KMS-11 (cell line): Measurements from ENCODE around the gene BMP2K.

Source experiments
- H2AFZ ChIP-seq: fragments of 200-600 bp; sonication (generic); 2 replicates; pipeline ENCODE4 v1.6.1; 2016; ENCODE audit warnings: antibody characterized with exemption, mixed run types, low read depth
- H3K27ac ChIP-seq: fragments of 200-600 bp; sonication (generic); 2 replicates; pipeline ENCODE4 v1.6.1; 2016; ENCODE audit warnings: mild to moderate bottlenecking, mixed run types
- H3K27me3 ChIP-seq: fragments of 200-600 bp; sonication (generic); 2 replicates; pipeline ENCODE4 v1.6.1; 2017; ENCODE audit warnings: mild to moderate bottlenecking, low read depth, mixed run types, moderate library complexity; ENCODE audit not compliant: insufficient read depth
- H3K36me3 ChIP-seq: fragments of 200-600 bp; sonication (generic); 2 replicates; pipeline ENCODE4 v1.6.1; 2017; ENCODE audit warnings: mild to moderate bottlenecking, mixed run types; ENCODE audit not compliant: insufficient read depth
- H3K4me1 ChIP-seq: fragments of 200-600 bp; sonication (generic); 2 replicates; pipeline ENCODE4 v1.6.1; 2016; ENCODE audit warnings: mild to moderate bottlenecking, low read depth, mixed run types; ENCODE audit not compliant: poor library complexity, severe bottlenecking
- H3K4me2 ChIP-seq: fragments of 200-600 bp; sonication (generic); 2 replicates; pipeline ENCODE4 v1.7.0; 2016; ENCODE audit warnings: mild to moderate bottlenecking, mixed run types
- H3K4me3 ChIP-seq: fragments of 200-600 bp; sonication (generic); IDR thresholded peaks from 2 replicates; pipeline ENCODE4 v1.6.1; 2017; ENCODE audit warnings: low read depth, low read length, mixed read lengths; ENCODE audit not compliant: insufficient read depth
- H3K79me2 ChIP-seq: fragments of 200-600 bp; sonication (generic); 2 replicates; pipeline ENCODE4 v1.6.1; 2016; ENCODE audit warnings: low read depth, mixed run types; ENCODE audit not compliant: insufficient read depth
- H3K9ac ChIP-seq: fragments of 200-600 bp; sonication (generic); 2 replicates; pipeline ENCODE4 v1.6.1; 2016; ENCODE audit warnings: mild to moderate bottlenecking, mixed run types
- H4K20me1 ChIP-seq: fragments of 200-600 bp; sonication (generic); 2 replicates; pipeline ENCODE4 v1.6.1; 2016; ENCODE audit warnings: mild to moderate bottlenecking, mixed run types; ENCODE audit not compliant: insufficient read depth
- TF ChIP-seq, protein P1 (sequence below): fragments of 200-600 bp; sonication (generic); conservative IDR thresholded peaks from 2 replicates; pipeline ENCODE4 v1.6.1; 2017; ENCODE audit warnings: low read depth, mild to moderate bottlenecking, antibody characterized with exemption, low read length, moderate library complexity, mixed read lengths

The BMP2K gene

DNA sequence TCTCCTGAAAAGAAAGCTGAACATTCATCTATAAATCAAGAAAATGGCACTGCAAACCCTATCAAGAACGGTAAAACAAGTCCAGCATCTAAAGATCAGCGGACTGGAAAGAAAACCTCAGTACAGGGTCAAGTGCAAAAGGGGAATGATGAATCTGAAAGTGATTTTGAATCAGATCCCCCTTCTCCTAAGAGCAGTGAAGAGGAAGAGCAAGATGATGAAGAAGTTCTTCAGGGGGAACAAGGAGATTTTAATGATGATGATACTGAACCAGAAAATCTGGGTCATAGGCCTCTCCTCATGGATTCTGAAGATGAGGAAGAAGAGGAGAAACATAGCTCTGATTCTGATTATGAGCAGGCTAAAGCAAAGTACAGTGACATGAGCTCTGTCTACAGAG is 134.5 kb downstream of the BMP2K start:
- Histone ChIP-seq H3K27ac (no peak overlapping the region), H3K36me3 (no peaks in the 10 kb centered on the region), H4K20me1 (no peaks in the 10 kb centered on the region), H3K9ac (no peak overlapping the region), H3K4me1 (no peaks in the 10 kb centered on the region), H3K27me3 (no peaks in the 10 kb centered on the region), H2AFZ (no peak overlapping the region), H3K4me2 (no peak overlapping the region), H3K79me2 (no peaks in the 10 kb centered on the region), H3K4me3 (no peak overlapping the region)
- TF ChIP-seq, protein P1, sequence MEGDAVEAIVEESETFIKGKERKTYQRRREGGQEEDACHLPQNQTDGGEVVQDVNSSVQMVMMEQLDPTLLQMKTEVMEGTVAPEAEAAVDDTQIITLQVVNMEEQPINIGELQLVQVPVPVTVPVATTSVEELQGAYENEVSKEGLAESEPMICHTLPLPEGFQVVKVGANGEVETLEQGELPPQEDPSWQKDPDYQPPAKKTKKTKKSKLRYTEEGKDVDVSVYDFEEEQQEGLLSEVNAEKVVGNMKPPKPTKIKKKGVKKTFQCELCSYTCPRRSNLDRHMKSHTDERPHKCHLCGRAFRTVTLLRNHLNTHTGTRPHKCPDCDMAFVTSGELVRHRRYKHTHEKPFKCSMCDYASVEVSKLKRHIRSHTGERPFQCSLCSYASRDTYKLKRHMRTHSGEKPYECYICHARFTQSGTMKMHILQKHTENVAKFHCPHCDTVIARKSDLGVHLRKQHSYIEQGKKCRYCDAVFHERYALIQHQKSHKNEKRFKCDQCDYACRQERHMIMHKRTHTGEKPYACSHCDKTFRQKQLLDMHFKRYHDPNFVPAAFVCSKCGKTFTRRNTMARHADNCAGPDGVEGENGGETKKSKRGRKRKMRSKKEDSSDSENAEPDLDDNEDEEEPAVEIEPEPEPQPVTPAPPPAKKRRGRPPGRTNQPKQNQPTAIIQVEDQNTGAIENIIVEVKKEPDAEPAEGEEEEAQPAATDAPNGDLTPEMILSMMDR = no peak

DNA sequence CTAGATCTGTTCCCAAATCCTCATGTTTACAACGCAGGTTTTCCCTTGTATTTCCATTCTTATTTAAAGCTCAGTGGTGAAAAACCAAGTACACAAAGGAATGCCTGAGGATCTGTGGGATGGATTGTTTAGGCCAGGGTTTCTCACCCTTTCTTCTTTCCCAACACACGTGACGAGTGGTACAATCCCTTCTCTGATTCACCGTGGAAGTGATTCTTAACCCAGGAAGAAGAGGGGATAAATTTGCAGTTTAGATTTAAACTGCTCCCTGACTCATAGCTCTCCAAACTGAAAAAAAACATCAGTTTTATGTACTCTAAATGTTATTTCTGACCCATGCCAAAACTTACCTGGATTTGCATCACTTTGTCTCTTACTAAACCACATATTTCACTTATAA is 146.1 kb downstream of the BMP2K start:
- H3K27ac ChIP-seq = no peak overlapping the region
- no peak overlapping the region for H3K4me2 ChIP-seq
- H2AFZ ChIP-seq = no peak overlapping the region
- TF ChIP-seq, protein P1 = no peak
- no peak overlapping the region for H3K4me3 ChIP-seq
- H4K20me1 ChIP-seq = no peaks in the 10 kb centered on the region
- H3K4me1 ChIP-seq = peaks cover 6% of the 10 kb centered on the region
- no peaks in the 10 kb centered on the region for H3K27me3 ChIP-seq
- no peaks in the 10 kb centered on the region for H3K79me2 ChIP-seq
- H3K9ac ChIP-seq = no peak overlapping the region
- no peaks in the 10 kb centered on the region for H3K36me3 ChIP-seq

DNA sequence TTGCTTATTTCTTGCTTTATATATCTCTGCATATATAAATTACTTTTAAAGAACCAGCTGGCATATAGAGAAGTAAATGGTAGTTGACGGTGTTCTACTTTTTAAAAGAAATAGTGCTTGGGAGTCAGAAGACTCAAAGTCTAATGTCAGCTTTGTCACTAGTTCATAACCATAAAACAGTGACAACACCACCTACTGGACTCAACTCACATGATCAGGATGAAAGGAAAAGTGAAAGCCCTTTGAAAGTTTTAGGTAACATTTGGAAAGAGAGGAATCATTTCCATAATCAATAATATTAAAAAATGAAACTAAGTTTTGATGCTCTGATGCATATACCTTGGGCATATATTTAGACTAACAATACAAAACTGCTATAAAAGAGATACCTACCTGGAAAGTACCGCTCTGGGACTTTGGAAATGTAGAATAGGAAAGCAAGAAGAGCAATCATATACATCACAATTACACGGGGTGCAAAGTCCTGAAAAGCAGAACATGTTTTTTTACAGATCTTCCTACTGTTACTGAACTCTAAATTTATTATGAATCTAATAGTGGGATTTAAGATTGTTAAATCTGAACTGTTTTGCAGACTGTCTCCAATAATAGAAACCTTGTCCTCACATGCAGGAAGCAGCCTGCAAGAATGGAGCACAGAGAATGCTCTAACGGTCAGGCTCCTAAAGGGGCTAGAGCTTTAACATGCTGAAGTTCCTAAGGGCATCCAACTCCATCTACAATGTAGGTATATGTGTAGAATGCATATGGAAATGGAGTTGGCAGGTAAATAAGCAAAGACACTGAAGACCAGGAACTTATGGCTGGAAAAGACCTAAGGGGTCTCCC is 147.5 kb downstream of the BMP2K start:
- no peaks in the 10 kb centered on the region for H4K20me1 ChIP-seq
- no peaks in the 10 kb centered on the region for H3K27me3 ChIP-seq
- no peaks in the 10 kb centered on the region for H3K36me3 ChIP-seq
- no peak overlapping the region for H3K9ac ChIP-seq
- no peak overlapping the region for H3K27ac ChIP-seq
- no peaks in the 10 kb centered on the region for H3K79me2 ChIP-seq
- TF ChIP-seq, protein P1 = no peak; the same call in 1 of the 2 replicates
- H3K4me3 ChIP-seq = no peak overlapping the region
- H3K4me1 ChIP-seq = peaks cover 6% of the 10 kb centered on the region
- no peak overlapping the region for H2AFZ ChIP-seq
- no peak overlapping the region for H3K4me2 ChIP-seq

DNA sequence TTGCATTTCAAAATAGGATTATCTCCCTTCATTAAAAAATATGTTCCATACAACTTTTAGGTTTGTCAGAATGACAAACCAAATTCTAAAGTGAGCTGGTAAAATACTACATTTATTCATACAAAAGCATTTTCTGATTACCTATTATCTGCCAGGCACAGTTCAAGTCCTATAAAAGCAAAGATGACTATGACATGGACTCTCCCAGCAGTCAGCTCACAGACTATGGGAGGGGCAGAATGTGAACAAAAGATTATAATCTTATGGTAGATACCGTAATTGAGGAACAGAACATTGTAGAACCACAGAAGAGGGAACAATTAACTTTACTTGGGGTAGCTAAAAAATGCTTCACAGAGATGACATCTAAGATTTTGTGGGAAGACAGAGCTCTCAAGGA is 150.7 kb downstream of the BMP2K start:
- no peak overlapping the region for H3K4me3 ChIP-seq
- H3K9ac ChIP-seq = no peak overlapping the region
- H3K79me2 ChIP-seq = no peaks in the 10 kb centered on the region
- no peaks in the 10 kb centered on the region for H3K27me3 ChIP-seq
- H3K4me2 ChIP-seq = no peak overlapping the region
- TF ChIP-seq, protein P1 = no peak
- peaks cover 6% of the 10 kb centered on the region for H3K4me1 ChIP-seq
- no peaks in the 10 kb centered on the region for H4K20me1 ChIP-seq
- no peak overlapping the region for H3K27ac ChIP-seq
- H3K36me3 ChIP-seq = no peaks in the 10 kb centered on the region
- no peak overlapping the region for H2AFZ ChIP-seq
